ENCODE measurements around the gene CKS1B. TPM values are rescaled to one million over a fixed set of nuclear protein-coding genes. Genes with fewer than 3 reads are reported as not detected.
"Not testable (repeated sequence)": the region's sequence is repeated elsewhere in the genome, so short reads cannot be mapped to it uniquely, and the experiment has no call there.

Gene CKS1B
- total RNA-seq, 2 donors from 2014 or later = 202 to 308 TPM

- Mint-ChIP-seq H3K36me3 (peaks cover 0 to 13% of the 10 kb centered on the region in 2 donors), H3K27ac (no peak overlapping the region), H3K9me3 (no peaks in the 10 kb centered on the region)
- DNase-seq (ENCODE audit: low spot score in 2 of 2) = no peak
- no peak for ATAC-seq
These were observed 14.8 kb downstream of the CKS1B start for GRCh38 chr1:154989195-154989860.

- ATAC-seq (no peak), DNase-seq (ENCODE audit: low spot score in 2 of 2) (no peak)
- Mint-ChIP-seq H3K36me3 (peaks cover 0 to 13% of the 10 kb centered on the region in 2 donors), H3K9me3 (no peaks in the 10 kb centered on the region), H3K27ac (no peak overlapping the region)
These were observed 15.8 kb downstream of the CKS1B start for GRCh38 chr1:154990276-154990675.

GRCh38 chr1:154992721-154993571, 18.5 kb downstream of the CKS1B start:
- DNase-seq (ENCODE audit: low spot score in 2 of 2) = no peak
- Mint-ChIP-seq H3K9me3 (no peaks in the 10 kb centered on the region), H3K27ac (peak overlapping the region in 1 of 2 donors; percentile 34), H3K36me3 (peaks cover 0 to 12% of the 10 kb centered on the region in 2 donors)
- ATAC-seq = peak; percentile 8 to 20

GRCh38 chr1:154993572-154994268, 19.2 kb downstream of the CKS1B start, which contains the start of gene LENEP:
LENEP (plus strand) TSS chr1:154993586; CDS start chr1:154993608, 22 bp downstream.
- peaks cover 0 to 4% of the 10 kb centered on the region in 2 donors for H3K36me3 Mint-ChIP-seq
- no peaks in the 10 kb centered on the region for H3K9me3 Mint-ChIP-seq
- ATAC-seq (no peak), DNase-seq (ENCODE audit: low spot score in 2 of 2) (no peak)
- peak within 1 kb of the TSS; percentile 34 to 81 for H3K27ac Mint-ChIP-seq

- ATAC-seq (no peak), DNase-seq (ENCODE audit: low spot score in 2 of 2) (no peak)
- no peaks in the 10 kb centered on the region for H3K9me3 Mint-ChIP-seq
- peak overlapping the region in 1 of 2 donors; percentile 34 for H3K27ac Mint-ChIP-seq
- no peaks in the 10 kb centered on the region for H3K36me3 Mint-ChIP-seq
These were observed 19.7 kb downstream of the CKS1B start for GRCh38 chr1:154994269-154994587.

GRCh38 chr1:154994591-154994990, 20.1 kb downstream of the CKS1B start:
- DNase-seq (ENCODE audit: low spot score in 2 of 2) (no peak), ATAC-seq (no peak)
- Mint-ChIP-seq H3K27ac (peak overlapping the region in 1 of 2 donors; percentile 34), H3K9me3 (no peaks in the 10 kb centered on the region), H3K36me3 (no peaks in the 10 kb centered on the region)

- DNase-seq (ENCODE audit: low spot score in 2 of 2); ATAC-seq; H3K9me3 Mint-ChIP-seq; H3K36me3 Mint-ChIP-seq: not testable (repeated sequence)
- H3K27ac Mint-ChIP-seq = peak overlapping the region in 1 of 2 donors; percentile 34
These were observed 21.0 kb downstream of the CKS1B start for GRCh38 chr1:154995301-154995983.

GRCh38 chr1:154996966-154997701, 22.7 kb downstream of the CKS1B start:
- DNase-seq (ENCODE audit: low spot score in 2 of 2) (no peak), ATAC-seq (no peak)
- Mint-ChIP-seq H3K27ac (peak overlapping the region; percentile 46 to 58), H3K9me3 (no peaks in the 10 kb centered on the region), H3K36me3 (no peaks in the 10 kb centered on the region)

- H3K9me3 Mint-ChIP-seq = no peaks in the 10 kb centered on the region
- H3K27ac Mint-ChIP-seq = peak overlapping the region in 1 of 2 donors; percentile 79
- peaks cover 6% of the 10 kb centered on the region in 2 donors for H3K36me3 Mint-ChIP-seq
- ATAC-seq = no peak
- DNase-seq (ENCODE audit: low spot score in 2 of 2) = no peak
These were observed 23.8 kb downstream of the CKS1B start for GRCh38 chr1:154998201-154998780.

- H3K27ac Mint-ChIP-seq = peak overlapping the region in 1 of 2 donors; percentile 92
These were observed 24.5 kb downstream of the CKS1B start for GRCh38 chr1:154998818-154999570.

GRCh38 chr1:154999571-155000410, 25.3 kb downstream of the CKS1B start:
- DNase-seq (ENCODE audit: low spot score in 2 of 2) (peak; percentile 57 to 80), ATAC-seq (peak; percentile 1 to 12)
- peaks cover 10 to 16% of the 10 kb centered on the region in 2 donors for H3K36me3 Mint-ChIP-seq
- no peaks in the 10 kb centered on the region for H3K9me3 Mint-ChIP-seq
- peak overlapping the region; percentile 77 to 92 for H3K27ac Mint-ChIP-seq

More at GRCh38 chr1:154998818-154999570, 24.5 kb downstream of the CKS1B start:
- Mint-ChIP-seq H3K36me3 (peaks cover 10 to 11% of the 10 kb centered on the region in 2 donors), H3K9me3 (no peaks in the 10 kb centered on the region)
- DNase-seq (ENCODE audit: low spot score in 2 of 2) (peak; percentile 74 to 75), ATAC-seq (peak in 1 of 2 donors; percentile 2)

GRCh38 chr1:155000411-155000725, 25.9 kb downstream of the CKS1B start:
- Mint-ChIP-seq H3K36me3 (peaks cover 10 to 16% of the 10 kb centered on the region in 2 donors), H3K9me3 (no peaks in the 10 kb centered on the region), H3K27ac (peak overlapping the region; percentile 73 to 92)
- ATAC-seq (no peak), DNase-seq (ENCODE audit: low spot score in 2 of 2) (peak in 1 of 2 donors; percentile 44)

- Mint-ChIP-seq H3K36me3 (peaks cover 10 to 16% of the 10 kb centered on the region in 2 donors), H3K9me3 (no peaks in the 10 kb centered on the region)
- peak; percentile 87 to 93 for DNase-seq (ENCODE audit: low spot score in 2 of 2)
These were observed 26.4 kb downstream of the CKS1B start for GRCh38 chr1:155000726-155001424.

GRCh38 chr1:155001425-155001674, 26.9 kb downstream of the CKS1B start:
- ATAC-seq = peak in 1 of 2 donors; percentile 56
- no peak for DNase-seq (ENCODE audit: low spot score in 2 of 2)
- Mint-ChIP-seq H3K9me3 (no peaks in the 10 kb centered on the region), H3K27ac (peak overlapping the region; percentile 92), H3K36me3 (peaks cover 10 to 16% of the 10 kb centered on the region in 2 donors)

More at GRCh38 chr1:155000726-155001424, 26.4 kb downstream of the CKS1B start:
- peak; percentile 59 to 71 for ATAC-seq
- H3K27ac Mint-ChIP-seq = peak overlapping the region; percentile 92
